Measurements from ENCODE around the gene SAMD3. TPM values are rescaled to one million over a fixed set of nuclear protein-coding genes. Genes with fewer than 3 reads are reported as not detected.

The SAMD3 gene
- total and polyA plus RNA-seq, 2 experiments from 2014 or later: 3.8 to 4.9 TPM

- Histone ChIP-seq H3K4me1 (ENCODE audit: insufficient read depth) (peaks cover 28% of the 10 kb centered on the region), H3K27ac (ENCODE audit: low read depth) (no peak overlapping the region), H3K9me2 (ENCODE audit: insufficient read depth) (peaks cover 6% of the 10 kb centered on the region), H3F3A (replicated peaks; ENCODE audit: low read depth) (no peaks in the 10 kb centered on the region; the same call in 1 of the 2 replicates), H4K20me1 (replicated peaks; ENCODE audit: insufficient read depth) (no peaks in the 10 kb centered on the region), H2AFZ (no peak overlapping the region), H3K4me2 (no peak overlapping the region), H3K27me3 (ENCODE audit: insufficient read depth) (no peaks in the 10 kb centered on the region), H3K79me2 (replicated peaks; ENCODE audit: insufficient read depth) (no peaks in the 10 kb centered on the region), H3K4me3 (no peak overlapping the region), H3K36me3 (ENCODE audit: insufficient read depth) (no peaks in the 10 kb centered on the region)
- Mint-ChIP-seq H3K9me3 (peaks cover 16% of the 10 kb centered on the region), H3K27me3 (ENCODE audit: insufficient read depth, low read depth, poor library complexity) (peaks cover 8% of the 10 kb centered on the region), H3K4me1 (peaks cover 29% of the 10 kb centered on the region), H3K36me3 (ENCODE audit: low read depth) (peaks cover 40% of the 10 kb centered on the region), H3K27ac (no peak overlapping the region), H3K4me3 (no peak overlapping the region)
- no peak for DNase-seq (ENCODE audit: low spot score)
- no peak for ATAC-seq
- TF ChIP-seq STAT1 (IDR thresholded peaks at IDR 0.05; ENCODE audit: unreplicated experiment) (no peak), POLR2AphosphoS5 (IDR thresholded peaks at IDR 0.05; ENCODE audit: low read depth) (no peak)
These were observed 18.4 kb downstream of the SAMD3 start for GRCh38 chr6:130204322-130204721.

- peaks cover 28% of the 10 kb centered on the region for H3K4me1 ChIP-seq (ENCODE audit: insufficient read depth)
- H3K4me3 Mint-ChIP-seq: no peak overlapping the region
- no peaks in the 10 kb centered on the region for H3K27me3 ChIP-seq (ENCODE audit: insufficient read depth)
- peaks cover 8% of the 10 kb centered on the region for H3K27me3 Mint-ChIP-seq (ENCODE audit: insufficient read depth, low read depth, poor library complexity)
- peaks cover 11% of the 10 kb centered on the region for H3K9me3 Mint-ChIP-seq
- peak overlapping the region; percentile 83 for H3K27ac ChIP-seq (ENCODE audit: low read depth)
- H3K9me2 ChIP-seq (ENCODE audit: insufficient read depth): peaks cover 14% of the 10 kb centered on the region
- peaks cover 29% of the 10 kb centered on the region for H3K4me1 Mint-ChIP-seq
- H3K79me2 ChIP-seq (replicated peaks; ENCODE audit: insufficient read depth): no peaks in the 10 kb centered on the region
- no peaks in the 10 kb centered on the region for H3K36me3 ChIP-seq (ENCODE audit: insufficient read depth)
- H3K36me3 Mint-ChIP-seq (ENCODE audit: low read depth): peaks cover 31% of the 10 kb centered on the region
- no peak overlapping the region for H3K4me3 ChIP-seq
- peak overlapping the region; percentile 22; the same call in 1 of the 2 replicates for H3K4me2 ChIP-seq
- H4K20me1 ChIP-seq (replicated peaks; ENCODE audit: insufficient read depth): no peaks in the 10 kb centered on the region
- DNase-seq (ENCODE audit: low spot score) (no peak), ATAC-seq (no peak)
- H3F3A ChIP-seq (replicated peaks; ENCODE audit: low read depth): no peaks in the 10 kb centered on the region; the same call in 1 of the 2 replicates
- TF ChIP-seq REST (IDR thresholded peaks at IDR 0.05; ENCODE audit: unreplicated experiment): no peak
- no peak overlapping the region for H2AFZ ChIP-seq
- no peak overlapping the region for H3K27ac Mint-ChIP-seq
These were observed 19.4 kb downstream of the SAMD3 start for GRCh38 chr6:130203370-130203769.

GRCh38 chr6:130202782-130203181, 20.0 kb downstream of the SAMD3 start:
- Histone ChIP-seq H3K4me3 (no peak overlapping the region), H3K4me2 (peak overlapping the region; percentile 22), H3K27me3 (ENCODE audit: insufficient read depth) (no peaks in the 10 kb centered on the region), H2AFZ (no peak overlapping the region), H3K4me1 (ENCODE audit: insufficient read depth) (peaks cover 28% of the 10 kb centered on the region), H3K27ac (ENCODE audit: low read depth) (peak overlapping the region; percentile 83), H3F3A (replicated peaks; ENCODE audit: low read depth) (no peaks in the 10 kb centered on the region; the same call in 1 of the 2 replicates), H3K9me2 (ENCODE audit: insufficient read depth) (peaks cover 16% of the 10 kb centered on the region), H3K79me2 (replicated peaks; ENCODE audit: insufficient read depth) (no peaks in the 10 kb centered on the region), H3K36me3 (ENCODE audit: insufficient read depth) (no peaks in the 10 kb centered on the region), H4K20me1 (replicated peaks; ENCODE audit: insufficient read depth) (no peaks in the 10 kb centered on the region)
- peaks cover 5% of the 10 kb centered on the region for H3K9me3 Mint-ChIP-seq
- DNase-seq (ENCODE audit: low spot score) (peak; percentile 70), ATAC-seq (peak; percentile 81)
- peaks cover 32% of the 10 kb centered on the region for H3K4me1 Mint-ChIP-seq
- H3K4me3 Mint-ChIP-seq: no peak overlapping the region; the same call in 2 of the 3 replicates
- peaks cover 28% of the 10 kb centered on the region for H3K36me3 Mint-ChIP-seq (ENCODE audit: low read depth)
- H3K27me3 Mint-ChIP-seq (ENCODE audit: insufficient read depth, low read depth, poor library complexity): peaks cover 6% of the 10 kb centered on the region
- H3K27ac Mint-ChIP-seq: peak overlapping the region; percentile 64
- TF ChIP-seq ETS1 (IDR thresholded peaks at IDR 0.05) (no peak), EZH2phosphoT487 (IDR thresholded peaks at IDR 0.05; ENCODE audit: unreplicated experiment) (no peak), REST (IDR thresholded peaks at IDR 0.05; ENCODE audit: unreplicated experiment) (no peak), ZNF114 (CRISPR knock-in tag; IDR thresholded peaks at IDR 0.05) (no peak), JUNB (IDR thresholded peaks at IDR 0.05; ENCODE audit: unreplicated experiment) (no peak), CTCF (conservative IDR thresholded peaks at IDR 0.05; ENCODE audit: low read depth in 2 of 2) (no peak), CREB1 (CRISPR knock-in tag; IDR thresholded peaks at IDR 0.05; ENCODE audit: low read depth) (no peak)
